MG63 (cell line): ENCODE data around the gene RPS3A. TPM values are rescaled to one million over a fixed set of nuclear protein-coding genes. Genes with fewer than 3 reads are reported as not detected.
"Not testable (repeated sequence)": the region's sequence is repeated elsewhere in the genome, so short reads cannot be mapped to it uniquely, and the experiment has no call there.

Source experiments
- DNase-seq: peaks from one replicate; pipeline ENCODE4 v3.0.0-alpha.2; 2020
- H3K27me3 ChIP-seq: fragments of 250-450 bp; sonication (Bioruptor Pico); 2 replicates; pipeline ENCODE4 v1.5.1; 2020; ENCODE audit warnings: mild to moderate bottlenecking, moderate library complexity
- H3K36me3 ChIP-seq: fragments of 250-450 bp; sonication (Bioruptor Pico); 2 replicates; pipeline ENCODE4 v1.5.1; 2020; ENCODE audit warnings: mild to moderate bottlenecking, moderate library complexity
- H3K4me3 ChIP-seq: fragments of 250-450 bp; sonication (Bioruptor Pico); 2 replicates; pipeline ENCODE4 v1.5.1; 2020; ENCODE audit warnings: mild to moderate bottlenecking, moderate library complexity
- H3K9me3 ChIP-seq: fragments of 250-450 bp; sonication (Bioruptor Pico); 2 replicates; pipeline ENCODE4 v1.5.1; 2020; ENCODE audit warnings: mild to moderate bottlenecking, moderate library complexity
- total RNA-seq: library from RNA; depleted of rRNA; stranded (reverse); fragments of >200 nt; shearing (Covaris generic); gene quantifications from 2 replicates; pipeline ENCODE4 v1.2.3, GENCODE V29; 2014; ENCODE audit warnings: low replicate concordance

RPS3A gene
- total RNA-seq, 1 experiment from 2014 or later, result 3,245 TPM

GRCh38 chr4:151104621-151105020 is 5.2 kb downstream of the RPS3A start:
- DNase-seq, result no peak
- no peaks in the 10 kb centered on the region for H3K27me3 ChIP-seq
- H3K36me3 ChIP-seq, result peaks cover 73% of the 10 kb centered on the region
- no peak overlapping the region for H3K4me3 ChIP-seq
- no peaks in the 10 kb centered on the region for H3K9me3 ChIP-seq

GRCh38 chr4:151105454-151106032 is 6.1 kb downstream of the RPS3A start:
- no peak for DNase-seq
- H3K9me3 ChIP-seq, result no peaks in the 10 kb centered on the region
- H3K4me3 ChIP-seq, result no peak overlapping the region
- H3K36me3 ChIP-seq, result peaks cover 63% of the 10 kb centered on the region
- H3K27me3 ChIP-seq, result no peaks in the 10 kb centered on the region

- Histone ChIP-seq H3K4me3 (no peak overlapping the region), H3K27me3 (no peaks in the 10 kb centered on the region), H3K36me3 (peaks cover 48% of the 10 kb centered on the region), H3K9me3 (no peaks in the 10 kb centered on the region)
- DNase-seq, result no peak
These were observed 7.6 kb downstream of the RPS3A start for GRCh38 chr4:151107063-151107462.

GRCh38 chr4:151110236-151110635 is 10.8 kb downstream of the RPS3A start:
- no peak for DNase-seq
- H3K27me3 ChIP-seq, result no peaks in the 10 kb centered on the region
- H3K9me3 ChIP-seq, result no peaks in the 10 kb centered on the region
- H3K4me3 ChIP-seq, result no peak overlapping the region
- peaks cover 21% of the 10 kb centered on the region for H3K36me3 ChIP-seq

GRCh38 chr4:151114338-151114737 is 14.9 kb downstream of the RPS3A start:
- no peaks in the 10 kb centered on the region for H3K36me3 ChIP-seq
- H3K9me3 ChIP-seq, result no peaks in the 10 kb centered on the region
- DNase-seq, result no peak
- H3K4me3 ChIP-seq, result no peak overlapping the region
- no peaks in the 10 kb centered on the region for H3K27me3 ChIP-seq

GRCh38 chr4:151114986-151115385 is 15.6 kb downstream of the RPS3A start:
- Histone ChIP-seq H3K36me3 (no peaks in the 10 kb centered on the region), H3K4me3 (no peak overlapping the region)
- no peak for DNase-seq

GRCh38 chr4:151117371-151117962 is 18.0 kb downstream of the RPS3A start:
- peak; percentile 17 for DNase-seq
- no peak overlapping the region for H3K4me3 ChIP-seq
- H3K36me3 ChIP-seq, result no peaks in the 10 kb centered on the region
- no peaks in the 10 kb centered on the region for H3K27me3 ChIP-seq
- no peaks in the 10 kb centered on the region for H3K9me3 ChIP-seq

More at GRCh38 chr4:151114986-151115385, 15.6 kb downstream of the RPS3A start:
- no peaks in the 10 kb centered on the region for H3K9me3 ChIP-seq
- no peaks in the 10 kb centered on the region for H3K27me3 ChIP-seq

- Histone ChIP-seq H3K36me3 (no peaks in the 10 kb centered on the region), H3K9me3 (no peaks in the 10 kb centered on the region), H3K4me3 (no peak overlapping the region), H3K27me3 (no peaks in the 10 kb centered on the region)
- no peak for DNase-seq
These were observed 30.4 kb downstream of the RPS3A start for GRCh38 chr4:151129796-151130195.

GRCh38 chr4:151133311-151133710 is 33.9 kb downstream of the RPS3A start:
- no peak for DNase-seq
- H3K27me3 ChIP-seq, result no peaks in the 10 kb centered on the region
- H3K36me3 ChIP-seq, result no peaks in the 10 kb centered on the region
- H3K9me3 ChIP-seq, result no peaks in the 10 kb centered on the region
- no peak overlapping the region for H3K4me3 ChIP-seq

- not testable (repeated sequence) for H3K4me3 ChIP-seq, H3K27me3 ChIP-seq, DNase-seq, H3K36me3 ChIP-seq, H3K9me3 ChIP-seq
These were observed 36.6 kb downstream of the RPS3A start for GRCh38 chr4:151136048-151136447.

GRCh38 chr4:151139814-151140213 is 40.4 kb downstream of the RPS3A start:
- Histone ChIP-seq H3K36me3 (no peaks in the 10 kb centered on the region), H3K9me3 (no peaks in the 10 kb centered on the region), H3K4me3 (no peak overlapping the region), H3K27me3 (no peaks in the 10 kb centered on the region)
- DNase-seq, result no peak

- H3K27me3 ChIP-seq, result no peaks in the 10 kb centered on the region
- no peaks in the 10 kb centered on the region for H3K36me3 ChIP-seq
- no peak for DNase-seq
- H3K9me3 ChIP-seq, result no peaks in the 10 kb centered on the region
- no peak overlapping the region for H3K4me3 ChIP-seq
These were observed 43.3 kb downstream of the RPS3A start for GRCh38 chr4:151142758-151143157.

GRCh38 chr4:151143162-151143561 is 43.7 kb downstream of the RPS3A start:
- Histone ChIP-seq H3K36me3 (no peaks in the 10 kb centered on the region), H3K27me3 (no peaks in the 10 kb centered on the region), H3K9me3 (no peaks in the 10 kb centered on the region), H3K4me3 (no peak overlapping the region)
- DNase-seq, result no peak

GRCh38 chr4:151143811-151144210 is 44.4 kb downstream of the RPS3A start:
- Histone ChIP-seq H3K4me3 (no peak overlapping the region), H3K36me3 (no peaks in the 10 kb centered on the region), H3K9me3 (no peaks in the 10 kb centered on the region), H3K27me3 (no peaks in the 10 kb centered on the region)
- no peak for DNase-seq

- Histone ChIP-seq H3K4me3 (no peak overlapping the region), H3K9me3 (no peaks in the 10 kb centered on the region), H3K36me3 (no peaks in the 10 kb centered on the region), H3K27me3 (no peaks in the 10 kb centered on the region)
- no peak for DNase-seq
These were observed 45.1 kb downstream of the RPS3A start for GRCh38 chr4:151144329-151145072.

GRCh38 chr4:151147000-151147399 is 47.6 kb downstream of the RPS3A start:
- Histone ChIP-seq H3K36me3 (no peaks in the 10 kb centered on the region), H3K9me3 (no peaks in the 10 kb centered on the region), H3K27me3 (no peaks in the 10 kb centered on the region), H3K4me3 (no peak overlapping the region)
- DNase-seq, result no peak

GRCh38 chr4:151148261-151148660 is 48.8 kb downstream of the RPS3A start:
- Histone ChIP-seq H3K36me3 (no peaks in the 10 kb centered on the region), H3K9me3 (no peaks in the 10 kb centered on the region)
- DNase-seq, result no peak

More at GRCh38 chr4:151148261-151148660, 48.8 kb downstream of the RPS3A start:
- Histone ChIP-seq H3K4me3 (no peak overlapping the region), H3K27me3 (no peaks in the 10 kb centered on the region)
